GM18870 (cell line): ENCODE measurements around the gene MED17.

ENCODE experiments used
- ATAC-seq: cut with Tn5 transposase; IDR thresholded peaks from one replicate; pipeline ENCODE4 v1.9.1; 2021; ENCODE audit warnings: moderate library complexity; ENCODE audit not compliant: unreplicated experiment

MED17 gene

GRCh38 chr11:93814966-93815633 lies 31.0 kb downstream of the MED17 start:
- no peak for ATAC-seq

DNA sequence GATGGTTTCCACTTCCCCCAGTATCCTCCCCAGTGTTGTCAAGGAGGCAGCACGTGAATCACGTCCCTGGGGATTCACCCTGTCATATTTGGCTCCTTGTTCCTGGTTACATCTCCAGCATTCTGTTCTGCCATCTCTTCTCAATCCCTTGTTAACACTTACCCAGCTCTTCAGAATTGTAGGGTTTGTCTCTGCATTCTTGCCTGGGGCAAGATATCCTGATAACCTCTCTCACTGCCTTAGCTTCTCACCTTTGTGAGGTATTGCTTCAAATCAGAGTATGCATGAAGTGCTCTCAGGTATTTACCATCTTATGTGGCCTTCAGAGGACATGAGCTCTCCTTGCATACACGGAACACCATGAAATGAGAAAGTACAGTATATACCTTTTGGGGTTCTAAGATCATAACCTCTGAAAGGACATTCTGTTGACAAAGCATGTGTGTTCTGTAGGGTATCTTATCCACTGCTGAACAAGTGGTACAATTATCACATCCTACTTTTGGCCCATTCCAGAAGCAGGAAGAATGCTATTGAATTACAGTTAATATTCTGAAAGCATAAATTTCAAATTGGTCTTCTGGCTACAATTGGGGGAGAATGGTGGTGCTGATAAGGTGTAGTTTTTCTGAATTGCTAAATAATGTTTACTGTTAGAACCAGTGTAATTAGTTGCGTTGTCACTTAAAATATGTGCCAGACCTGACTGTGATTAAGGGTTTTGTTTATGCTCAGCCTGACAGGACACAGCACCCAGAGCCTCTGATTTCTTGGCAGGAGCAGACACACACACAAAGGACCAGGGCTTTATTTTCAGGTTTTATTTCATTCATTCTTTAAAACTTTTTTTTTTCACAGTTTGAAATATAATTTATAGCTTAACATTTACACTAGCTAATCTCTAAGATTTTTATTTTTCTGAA lies 33.6 kb downstream of the MED17 start:
- ATAC-seq: no peak

DNA sequence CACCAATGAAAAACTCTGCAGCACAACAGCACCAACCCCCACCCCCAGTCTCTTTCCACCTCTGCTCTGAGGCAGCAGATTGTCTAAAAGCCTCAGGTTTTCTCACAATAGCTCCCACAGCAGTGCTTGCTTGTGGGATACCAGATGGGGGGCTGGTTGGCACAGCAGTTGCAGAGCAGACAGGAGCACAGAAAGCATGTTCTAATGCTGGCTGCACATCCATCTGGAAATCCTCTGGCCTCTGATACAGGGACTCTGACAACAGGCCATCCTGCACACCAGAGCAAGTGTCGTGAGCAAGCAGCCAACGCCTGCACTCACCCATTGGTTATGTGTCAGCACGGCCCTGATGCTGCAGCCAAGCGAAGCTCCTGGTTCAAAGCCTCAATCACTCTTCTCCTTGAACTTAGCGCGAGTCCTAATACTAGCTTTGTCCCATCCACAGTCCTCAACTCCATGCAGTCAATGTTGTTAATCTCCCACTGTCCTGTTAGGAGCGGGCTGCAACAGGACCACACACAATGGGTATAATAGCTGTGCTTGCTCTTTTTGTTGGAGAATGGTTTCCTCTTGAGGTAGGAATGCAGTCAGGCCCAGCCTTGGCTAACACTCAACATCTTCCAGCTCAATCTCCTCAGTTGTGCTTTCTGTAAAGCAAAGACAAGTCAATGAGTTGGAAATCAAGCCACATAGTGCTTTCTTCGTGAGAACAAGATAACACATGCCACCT lies 36.0 kb downstream of the MED17 start:
- no peak for ATAC-seq

DNA sequence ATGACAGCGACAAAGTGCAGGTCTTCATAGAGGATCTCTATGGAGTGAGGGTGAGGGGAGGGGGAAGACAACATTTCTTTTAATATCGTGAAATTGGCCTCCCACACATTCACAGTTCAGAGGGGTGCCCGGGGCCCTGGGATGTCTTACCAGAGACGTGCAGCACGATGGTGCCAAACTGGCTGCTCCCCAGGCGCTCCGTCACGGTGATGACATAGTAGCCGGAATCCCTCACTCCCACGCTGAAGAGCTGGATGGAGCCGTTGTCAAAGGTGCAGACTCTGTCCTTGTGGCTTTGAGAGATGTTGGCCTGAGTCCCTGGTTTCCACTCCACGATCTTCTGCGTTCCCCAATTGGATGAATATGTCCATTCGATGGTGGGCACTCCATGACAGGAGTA lies 36.8 kb downstream of the MED17 start:
- no peak for ATAC-seq

DNA sequence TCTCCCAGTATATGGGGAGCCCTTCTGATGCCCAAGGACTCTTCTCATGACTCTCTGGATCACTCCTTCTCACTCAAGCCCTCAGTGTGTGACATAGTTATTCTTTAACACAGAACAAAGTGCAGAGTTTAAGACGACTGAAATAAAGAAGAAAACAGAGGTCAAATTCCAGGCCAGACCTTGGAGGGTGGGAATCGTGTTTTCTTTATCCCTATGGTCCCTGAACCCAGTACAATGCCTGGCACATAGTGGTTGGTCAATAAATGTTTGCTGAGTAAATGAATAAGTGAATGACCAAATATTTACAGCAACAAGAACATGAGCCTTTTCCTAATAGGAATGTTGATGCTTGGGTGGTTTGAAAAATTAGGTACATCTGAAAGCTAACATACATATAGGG lies 37.5 kb downstream of the MED17 start:
- no peak for ATAC-seq

DNA sequence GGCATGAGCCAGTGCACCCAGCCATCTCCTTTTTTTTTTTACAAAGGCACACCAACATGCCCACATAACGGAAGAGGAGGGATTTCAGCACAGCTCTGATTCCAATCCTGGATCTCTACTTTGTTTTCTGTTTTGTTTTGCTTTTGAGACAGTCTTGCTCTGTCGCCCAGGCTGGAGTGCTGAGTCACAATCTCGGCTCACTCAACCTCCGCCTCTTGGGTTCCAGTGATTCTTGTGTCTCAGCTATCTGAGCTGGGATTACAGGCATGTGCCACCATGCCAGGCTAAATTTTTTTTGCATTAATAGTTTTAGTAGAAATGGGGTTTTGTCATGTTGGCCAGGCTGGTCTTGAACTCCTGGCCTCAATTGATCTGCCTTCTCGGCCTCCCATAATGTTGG lies 38.3 kb downstream of the MED17 start:
- ATAC-seq: no peak

DNA sequence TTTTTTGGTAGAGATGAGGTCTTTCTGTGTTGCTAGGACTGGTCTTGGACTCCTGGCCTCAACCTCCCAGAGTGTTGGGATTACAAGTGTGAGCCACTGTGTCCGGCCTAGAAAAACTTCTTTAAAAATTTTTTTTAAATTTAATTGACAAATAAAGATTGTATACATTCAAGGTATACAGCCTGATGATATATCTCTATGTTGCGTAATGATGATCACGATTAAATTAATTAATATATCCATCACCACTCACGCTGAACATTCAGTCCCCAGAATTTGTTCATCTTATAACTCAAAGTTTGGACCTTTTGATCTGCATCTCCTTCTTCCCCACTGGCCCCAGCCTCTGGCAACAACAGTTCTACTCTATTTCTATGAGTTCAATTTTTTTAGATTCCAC lies 39.1 kb downstream of the MED17 start:
- no peak for ATAC-seq

DNA sequence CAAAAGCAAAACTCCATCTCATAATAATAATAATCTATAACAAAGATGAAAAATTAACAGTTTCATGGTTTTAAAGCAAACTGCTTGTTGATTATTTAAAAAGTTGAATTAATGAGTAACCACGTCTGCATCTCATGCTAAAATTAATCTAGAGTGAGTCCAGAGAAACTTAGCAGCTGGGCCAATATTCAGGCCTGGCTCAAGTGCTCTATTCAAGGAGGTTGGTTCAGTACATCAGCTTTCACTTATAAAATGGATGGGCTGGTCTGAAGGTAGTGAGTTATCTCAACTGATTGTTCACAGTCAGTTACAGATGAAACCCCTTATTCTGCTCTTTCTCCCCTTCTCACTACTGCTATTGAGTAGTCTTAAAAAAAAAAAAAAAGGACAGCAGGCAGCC lies 43.3 kb downstream of the MED17 start:
- no peak for ATAC-seq

- no peak for ATAC-seq
These were observed 45.5 kb downstream of the MED17 start for GRCh38 chr11:93829598-93829997.

GRCh38 chr11:93831343-93832127 lies 47.5 kb downstream of the MED17 start:
- ATAC-seq: no peak

- ATAC-seq: no peak
These were observed 48.7 kb downstream of the MED17 start for GRCh38 chr11:93832780-93833179.

GRCh38 chr11:93838967-93839366 lies 54.9 kb downstream of the MED17 start:
- no peak for ATAC-seq

- ATAC-seq: no peak
These were observed 56.1 kb downstream of the MED17 start for GRCh38 chr11:93840180-93840579.

GRCh38 chr11:93840981-93841380 lies 56.9 kb downstream of the MED17 start:
- ATAC-seq: no peak

DNA sequence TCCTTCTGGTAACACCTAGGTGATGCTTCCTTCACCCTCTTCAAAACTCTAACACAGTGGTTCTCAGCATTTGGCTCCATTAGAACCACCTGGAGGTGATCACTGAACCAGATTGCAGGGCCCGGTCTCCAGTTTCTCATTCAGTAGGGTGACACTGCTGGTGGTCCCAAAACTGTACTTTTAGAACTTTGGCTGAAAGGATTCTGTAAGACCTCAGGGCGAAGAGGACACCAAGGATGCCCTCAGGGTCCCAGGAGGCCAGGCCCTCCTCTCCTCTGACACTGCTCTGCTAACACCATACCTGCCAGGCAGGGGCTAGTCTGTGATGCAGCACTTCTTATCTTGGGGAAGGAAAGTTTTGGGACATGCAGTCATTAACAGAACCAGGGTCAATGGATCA lies 57.4 kb downstream of the MED17 start:
- no peak for ATAC-seq

GRCh38 chr11:93842034-93842433 lies 58.0 kb downstream of the MED17 start:
- no peak for ATAC-seq

DNA sequence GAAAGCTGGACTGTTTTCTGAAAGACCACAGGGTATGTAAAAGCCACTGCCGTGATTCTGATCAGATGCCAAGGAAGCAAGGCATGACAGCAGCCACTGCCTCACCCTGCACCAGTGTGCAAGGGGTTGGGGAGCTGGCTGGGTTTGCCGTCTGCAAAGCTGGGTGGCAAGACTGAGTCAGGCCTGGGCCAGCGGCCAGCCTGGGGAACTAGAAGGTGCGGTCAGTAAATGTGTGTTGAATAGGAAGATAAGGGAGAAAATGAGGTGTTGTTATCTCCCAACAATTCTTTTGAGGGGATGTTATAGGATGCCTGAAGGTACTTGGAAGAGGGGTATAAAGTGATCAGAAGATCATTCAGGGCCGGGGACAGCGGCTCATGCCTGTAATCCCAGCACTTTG lies 58.4 kb downstream of the MED17 start:
- no peak for ATAC-seq

GRCh38 chr11:93843906-93844305 lies 59.8 kb downstream of the MED17 start:
- no peak for ATAC-seq

GRCh38 chr11:93844568-93844967 lies 60.5 kb downstream of the MED17 start:
- no peak for ATAC-seq

- no peak for ATAC-seq
These were observed 61.4 kb downstream of the MED17 start for GRCh38 chr11:93845181-93846092.
